Measurements from ENCODE around the gene YIPF2.
"Not testable (repeated sequence)": the region's sequence is repeated elsewhere in the genome, so short reads cannot be mapped to it uniquely, and the experiment has no call there.

Gene YIPF2

DNA sequence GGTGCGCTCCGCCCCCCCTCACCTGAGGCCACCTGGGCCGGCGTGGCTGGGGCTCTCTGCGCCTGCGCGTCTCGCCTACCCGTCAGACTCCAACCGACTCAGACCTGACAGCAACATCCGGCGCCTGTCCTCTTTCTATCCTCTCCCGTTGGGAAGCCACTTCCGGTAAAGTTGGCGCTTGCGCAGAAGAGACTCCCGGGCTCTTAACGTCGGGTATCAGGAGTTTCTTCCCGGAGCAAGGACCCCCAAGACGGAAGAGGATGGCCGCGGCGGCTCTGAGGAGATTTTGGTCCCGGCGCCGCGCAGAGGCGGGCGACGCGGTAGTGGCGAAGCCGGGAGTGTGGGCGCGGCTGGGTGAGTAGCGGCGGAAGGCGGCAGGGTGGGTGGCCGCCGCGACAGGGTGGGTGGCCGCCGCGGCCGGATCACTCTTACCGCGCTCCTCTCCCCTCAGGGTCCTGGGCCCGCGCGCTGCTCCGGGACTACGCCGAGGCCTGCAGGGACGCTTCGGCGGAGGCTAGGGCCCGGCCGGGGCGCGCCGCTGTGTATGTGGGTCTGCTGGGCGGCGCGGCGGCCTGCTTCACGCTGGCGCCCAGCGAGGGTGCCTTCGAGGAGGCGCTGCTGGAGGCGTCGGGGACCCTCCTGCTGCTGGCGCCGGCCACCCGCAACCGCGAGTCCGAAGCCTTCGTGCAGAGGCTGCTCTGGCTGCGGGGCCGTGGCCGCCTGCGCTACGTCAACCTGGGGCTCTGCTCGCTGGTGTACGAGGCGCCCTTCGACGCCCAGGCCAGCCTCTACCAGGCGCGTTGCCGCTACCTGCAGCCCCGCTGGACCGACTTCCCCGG is at the start of gene YIPF2, which contains the start of gene TIMM29:
Gene YIPF2 (minus strand): TSS at position 77 of the 839 bp plus-strand sequence. CDS start 229 bp downstream, outside the sequence.
Gene TIMM29 (plus strand): TSS at position 249 of the 839 bp plus-strand sequence. CDS start 12 bp downstream, at position 261.
- peak; percentile 99 to 100 for DNase-seq

DNA sequence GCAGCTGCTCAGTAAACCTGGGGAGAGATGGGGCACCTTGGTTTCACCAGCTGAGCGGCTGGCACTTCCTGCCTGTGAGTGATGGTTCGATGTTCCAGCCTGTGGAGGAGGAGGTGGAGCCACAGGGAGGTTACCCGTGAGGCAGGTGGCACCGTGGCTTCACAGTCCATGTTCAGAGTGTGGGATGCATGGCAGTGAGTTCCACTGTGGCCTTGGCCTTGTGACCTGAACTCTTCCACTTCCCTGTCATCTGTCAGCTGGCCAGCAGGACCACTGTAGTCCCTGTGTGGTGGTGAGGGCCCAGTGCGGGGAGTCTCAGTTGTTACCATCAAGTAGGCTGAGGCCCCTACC is 49.3 kb upstream of the YIPF2 start:
- DNase-seq, result no peak

DNA sequence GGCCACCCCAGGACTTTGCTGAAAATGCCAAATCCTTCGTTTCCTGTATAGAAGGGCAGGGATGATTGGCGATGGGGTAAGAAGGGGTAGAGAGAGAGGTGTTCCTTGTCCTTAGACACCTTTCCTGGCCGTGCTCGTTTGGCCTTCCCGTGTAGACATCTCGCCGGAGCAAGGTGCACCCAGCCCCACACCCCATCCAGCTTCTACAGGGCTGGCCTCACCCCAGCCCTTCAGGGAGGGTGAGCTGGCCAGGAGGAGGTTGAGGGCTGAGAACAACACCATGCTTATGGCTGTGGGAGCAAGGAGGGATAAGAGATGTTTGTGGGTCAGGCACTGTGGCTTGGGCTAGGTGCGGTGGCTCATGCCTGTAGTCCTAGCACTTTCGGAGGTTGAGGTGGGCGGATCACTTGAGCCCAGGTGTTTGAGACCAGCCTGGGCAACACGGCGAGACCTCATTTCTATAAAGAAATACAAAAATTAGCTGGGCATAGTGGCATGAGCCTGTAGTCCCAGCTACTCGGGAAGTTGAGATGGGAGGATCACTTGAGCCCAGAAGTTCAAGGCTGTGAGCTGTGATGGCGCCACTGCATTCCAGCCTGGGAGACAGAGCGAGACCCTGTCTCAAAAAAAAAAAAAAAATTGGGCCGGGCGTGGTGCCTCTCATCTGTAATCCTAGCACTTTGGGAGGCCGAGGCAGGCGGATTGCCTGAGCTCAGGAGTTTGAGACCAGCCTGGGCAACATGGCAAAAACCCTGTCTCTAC is 47.9 kb upstream of the YIPF2 start:
- no peak for DNase-seq

DNA sequence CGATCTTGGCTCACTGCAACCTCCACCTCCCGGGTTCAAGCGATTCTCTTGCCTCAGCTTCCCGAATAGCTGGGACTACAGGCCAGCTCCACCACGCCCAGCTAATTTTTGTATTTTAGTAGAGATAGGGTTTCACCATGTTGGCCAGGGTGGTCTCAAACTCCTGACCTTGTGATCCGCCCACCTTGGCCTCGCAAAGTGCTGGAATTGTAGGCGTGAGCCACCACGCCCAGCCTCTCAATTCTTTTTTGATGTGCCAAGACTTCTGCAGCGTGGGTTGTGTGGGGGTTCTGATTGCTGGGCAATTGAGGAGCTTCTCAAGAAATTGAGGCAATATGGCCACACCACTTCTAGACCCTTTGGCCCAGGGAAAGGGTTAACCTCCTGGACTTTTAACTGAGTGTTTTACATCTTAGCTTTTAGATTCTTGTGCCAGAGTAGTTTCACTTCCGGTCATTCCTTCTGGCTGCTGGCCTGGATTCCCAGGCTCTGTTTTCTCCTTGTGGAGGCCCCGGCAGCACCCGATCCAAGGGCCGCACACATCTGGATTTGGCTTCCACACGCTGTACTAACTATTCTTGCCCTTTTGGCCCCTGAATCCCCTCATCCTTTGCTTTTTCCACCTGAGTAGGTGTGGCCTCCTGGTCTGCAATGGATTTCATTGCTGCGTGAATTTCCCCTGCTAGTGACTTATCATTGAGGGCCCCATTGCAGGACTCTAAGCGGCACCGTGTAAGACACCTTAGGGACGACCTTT is 47.1 kb upstream of the YIPF2 start:
- DNase-seq, result no peak

DNA sequence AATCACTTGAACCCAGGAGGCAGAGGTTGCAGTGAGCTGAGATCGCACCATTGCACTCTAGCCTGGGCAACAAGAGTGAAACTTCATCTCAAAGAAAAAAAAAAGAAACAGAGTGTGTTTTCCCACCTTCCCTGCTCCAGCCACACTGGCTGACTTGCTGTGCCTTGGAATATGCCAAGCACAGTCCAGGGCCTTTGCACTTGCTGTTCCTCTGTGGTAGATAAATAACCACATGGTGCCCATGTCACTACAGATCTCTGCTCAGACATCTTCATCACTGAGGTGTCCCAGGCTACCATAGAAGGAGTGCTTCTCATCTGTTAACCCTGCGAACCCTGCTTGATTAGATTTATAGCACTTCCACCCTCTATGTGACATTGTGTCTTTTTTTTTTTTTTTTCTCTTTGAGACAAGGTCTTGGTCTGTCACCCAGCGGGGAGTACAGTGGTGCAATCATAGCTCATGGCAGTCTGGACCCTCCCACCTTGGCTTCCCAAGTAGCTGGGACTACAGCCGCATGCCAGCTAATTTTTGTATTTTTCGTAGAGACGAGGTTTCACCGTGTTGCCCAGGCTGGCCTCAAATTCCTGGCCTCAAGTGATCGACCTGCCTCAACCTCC is 42.8 kb upstream of the YIPF2 start:
- DNase-seq, result no peak

DNA sequence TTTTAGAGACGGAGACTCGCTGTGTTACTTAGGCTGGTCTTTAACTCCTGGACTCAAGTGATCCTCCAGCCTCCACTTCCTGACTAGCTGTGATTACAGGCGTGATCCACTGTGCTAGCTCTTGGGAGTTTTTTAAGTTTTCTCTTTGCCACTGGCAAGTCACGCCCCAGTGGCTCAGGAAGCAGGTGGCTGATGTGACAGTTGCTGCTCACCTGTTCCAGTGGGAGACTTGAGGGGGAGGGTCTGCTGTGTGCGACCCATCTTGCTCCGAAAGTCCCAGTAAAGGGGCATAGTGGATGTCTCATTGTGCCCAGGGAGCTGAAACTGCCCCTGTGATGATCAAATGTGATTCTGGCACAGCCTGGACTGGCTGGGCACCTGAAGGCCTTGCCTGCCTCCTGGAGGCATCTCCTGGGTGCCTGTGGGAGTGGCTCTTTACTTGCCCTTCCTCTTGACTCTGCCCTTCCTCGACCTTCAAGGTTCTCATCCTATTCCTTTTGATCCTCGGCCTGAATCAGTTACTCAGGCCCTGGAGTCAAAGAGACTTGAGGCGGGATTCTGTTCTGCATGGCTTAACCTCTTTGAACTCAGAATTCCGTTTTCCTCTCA is 40.2 kb upstream of the YIPF2 start:
- DNase-seq, result no peak

DNA sequence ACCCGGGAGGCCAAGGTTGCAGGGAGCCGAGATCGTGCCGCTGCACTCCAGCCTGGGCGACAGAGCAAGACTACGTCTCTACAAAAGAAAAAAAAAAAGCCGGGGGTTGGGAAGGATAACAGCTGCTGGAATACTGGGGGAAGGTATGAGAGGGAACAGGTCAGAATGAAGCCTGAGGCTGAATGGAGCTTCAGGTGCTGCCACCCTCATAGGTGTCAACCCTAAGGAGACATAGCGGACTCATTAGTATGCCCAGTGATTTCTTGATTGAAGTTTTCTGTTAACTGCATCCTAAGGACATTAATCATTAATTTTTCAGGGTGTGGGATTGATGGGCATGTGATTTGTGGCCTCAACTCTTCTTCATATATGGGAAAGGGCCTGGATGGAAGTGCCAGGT is 38.4 kb upstream of the YIPF2 start:
- no peak for DNase-seq

DNA sequence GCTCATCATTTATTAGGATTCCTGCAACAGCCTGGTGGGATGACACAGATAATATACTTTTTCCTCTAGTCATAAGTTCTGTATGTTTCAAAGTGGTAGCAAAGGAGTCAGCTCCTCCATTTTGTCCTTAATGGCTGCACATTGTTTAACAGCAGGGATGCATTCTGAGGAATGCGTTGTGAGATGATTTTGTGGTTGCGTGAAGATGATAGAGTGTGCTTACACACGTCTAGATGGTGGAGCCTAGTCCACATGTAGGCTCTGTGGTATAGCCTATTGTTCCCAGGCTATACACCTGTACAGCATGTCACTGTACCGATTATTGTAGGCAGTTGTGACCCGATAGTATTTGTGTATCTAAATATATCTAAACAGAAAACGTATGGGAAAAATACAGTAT is 37.0 kb upstream of the YIPF2 start:
- DNase-seq, result no peak

DNA sequence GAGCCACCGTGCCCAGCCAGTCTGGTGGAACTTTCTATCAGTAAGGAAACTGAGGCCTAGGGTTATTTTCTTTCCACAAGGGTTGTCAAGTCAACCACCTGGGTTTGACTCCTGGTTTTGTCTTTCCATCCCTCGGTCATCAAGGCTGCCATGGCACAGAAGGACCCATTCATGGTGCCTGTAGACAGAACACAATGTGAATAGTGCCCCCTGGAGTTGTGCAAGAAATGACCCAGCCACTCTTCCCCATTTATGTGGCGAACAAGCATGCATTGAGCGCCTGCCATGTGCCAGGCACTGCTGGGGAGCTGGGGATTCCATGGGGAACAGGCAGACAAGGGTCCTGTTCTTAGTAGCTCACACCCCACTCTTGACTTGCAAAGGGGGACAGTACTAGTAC is 36.5 kb upstream of the YIPF2 start:
- no peak for DNase-seq

DNA sequence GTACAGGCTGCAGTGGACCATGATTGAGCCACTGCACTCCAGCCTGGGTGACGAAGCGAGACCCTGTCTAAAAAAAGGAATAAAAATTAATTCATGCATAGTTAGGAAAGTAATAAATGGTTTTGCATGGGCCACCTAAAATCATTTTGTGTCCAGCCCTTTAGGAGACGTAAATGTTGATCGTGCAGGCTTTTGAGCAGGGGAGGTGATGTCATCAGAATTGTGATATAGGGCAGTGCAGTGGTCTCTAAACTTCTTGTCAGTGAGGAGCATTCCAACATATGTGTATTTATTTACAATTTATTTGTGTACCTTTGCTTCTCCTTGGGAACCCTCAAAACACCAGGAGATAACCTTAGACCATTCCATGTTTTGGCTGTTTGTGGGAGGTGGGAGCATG is 35.4 kb upstream of the YIPF2 start:
- DNase-seq, result no peak

DNA sequence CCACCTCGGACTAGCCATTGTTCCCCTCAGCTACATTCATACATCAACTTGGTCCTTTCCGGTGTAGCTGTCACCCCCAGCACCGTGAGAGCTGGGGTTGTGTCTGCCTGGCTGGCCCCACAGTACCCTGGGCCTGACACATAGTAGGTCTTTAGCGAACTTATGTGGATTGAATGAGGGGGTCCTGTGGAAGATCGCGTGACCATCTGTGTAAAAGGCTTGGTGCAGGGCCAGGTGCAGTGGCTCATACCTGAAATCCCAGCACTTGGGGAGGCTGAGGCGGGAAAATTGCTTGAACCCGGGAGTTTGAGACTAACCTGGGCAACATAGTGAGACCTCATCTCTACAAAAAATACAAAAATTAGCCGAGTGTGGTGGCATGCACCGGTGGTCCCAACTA is 34.4 kb upstream of the YIPF2 start:
- DNase-seq, result no peak

DNA sequence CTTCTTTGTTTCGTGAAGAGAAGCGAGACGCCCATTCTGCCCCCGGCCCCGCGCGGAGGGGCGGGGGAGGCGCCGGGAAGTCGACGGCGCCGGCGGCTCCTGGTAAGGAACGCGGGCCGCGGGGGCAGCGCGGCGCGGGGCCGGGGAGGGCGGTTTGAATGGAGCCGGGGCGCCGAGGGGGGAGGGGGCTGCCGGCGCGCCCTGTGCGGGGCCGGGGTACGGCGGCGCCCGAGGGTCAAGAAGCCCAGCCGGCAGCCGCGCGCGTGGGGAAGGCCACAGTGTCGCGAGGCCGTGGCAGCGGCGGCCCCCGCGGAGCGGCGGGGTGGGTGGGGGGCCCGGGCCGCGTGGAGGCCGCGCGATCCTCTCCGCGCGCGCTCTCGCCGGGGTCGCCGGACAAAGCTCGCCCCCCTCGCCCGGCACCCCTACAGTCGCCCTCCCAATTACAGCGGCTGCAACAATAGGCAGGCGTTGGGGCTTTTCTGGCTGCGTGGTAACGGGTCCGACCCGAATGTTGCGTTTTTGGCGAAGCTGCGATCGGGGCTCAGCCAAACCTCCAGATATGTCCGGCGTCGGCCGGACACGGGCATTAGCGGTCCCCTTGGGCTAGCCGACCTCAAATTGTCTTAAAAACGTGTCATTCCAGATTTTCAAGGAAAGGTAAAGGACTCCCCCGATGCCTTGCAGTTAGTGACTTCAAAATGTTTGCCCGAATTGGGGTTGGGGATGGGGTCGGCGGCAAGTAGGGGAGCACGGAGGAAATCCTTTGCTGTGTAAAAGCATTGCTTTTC is 32.8 kb upstream of the YIPF2 start:
- DNase-seq, result peak in 1 of 2 experiments; percentile 72

DNA sequence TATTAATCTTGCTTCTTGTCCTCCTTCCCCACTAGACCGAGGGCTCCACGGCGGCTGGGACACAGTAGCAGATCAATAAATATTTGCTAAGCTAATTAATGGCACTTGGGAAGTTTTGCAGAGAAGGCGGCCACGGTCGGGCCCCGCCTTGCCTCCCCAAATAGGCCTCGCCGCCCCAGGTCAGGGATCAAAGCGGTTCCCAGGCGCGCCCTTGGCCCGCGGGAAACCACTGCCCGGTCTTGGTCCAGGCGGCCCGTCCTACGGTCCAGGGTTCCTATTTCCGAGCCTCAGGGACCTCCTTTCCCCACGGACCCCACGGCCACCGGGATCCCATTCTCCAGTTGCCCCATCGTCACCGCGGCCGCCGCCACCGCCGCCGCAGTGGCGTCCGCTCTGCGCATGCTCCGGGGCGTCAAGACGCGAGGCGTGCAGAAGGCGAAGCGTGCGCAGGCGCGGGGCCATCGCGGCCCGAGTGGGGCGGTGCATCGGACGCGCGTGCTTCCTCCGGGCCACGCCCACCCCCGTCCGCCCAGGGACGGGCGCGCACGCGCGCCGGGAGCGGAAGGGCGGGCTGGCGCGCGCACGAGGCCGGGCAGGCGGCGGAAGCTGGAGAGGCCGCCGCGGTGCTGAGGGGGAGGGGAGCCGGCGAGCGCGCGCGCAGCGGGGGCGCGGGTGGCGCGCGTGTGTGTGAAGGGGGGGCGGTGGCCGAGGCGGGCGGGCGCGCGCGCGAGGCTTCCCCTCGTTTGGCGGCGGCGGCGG is 32.1 kb upstream of the YIPF2 start, which contains the start of gene SMARCA4:
Gene SMARCA4 (plus strand): TSS at position 717 of the 759 bp plus-strand sequence. CDS start 23,122 bp downstream, outside the sequence.
- peak; percentile 90 to 98 for DNase-seq

DNA sequence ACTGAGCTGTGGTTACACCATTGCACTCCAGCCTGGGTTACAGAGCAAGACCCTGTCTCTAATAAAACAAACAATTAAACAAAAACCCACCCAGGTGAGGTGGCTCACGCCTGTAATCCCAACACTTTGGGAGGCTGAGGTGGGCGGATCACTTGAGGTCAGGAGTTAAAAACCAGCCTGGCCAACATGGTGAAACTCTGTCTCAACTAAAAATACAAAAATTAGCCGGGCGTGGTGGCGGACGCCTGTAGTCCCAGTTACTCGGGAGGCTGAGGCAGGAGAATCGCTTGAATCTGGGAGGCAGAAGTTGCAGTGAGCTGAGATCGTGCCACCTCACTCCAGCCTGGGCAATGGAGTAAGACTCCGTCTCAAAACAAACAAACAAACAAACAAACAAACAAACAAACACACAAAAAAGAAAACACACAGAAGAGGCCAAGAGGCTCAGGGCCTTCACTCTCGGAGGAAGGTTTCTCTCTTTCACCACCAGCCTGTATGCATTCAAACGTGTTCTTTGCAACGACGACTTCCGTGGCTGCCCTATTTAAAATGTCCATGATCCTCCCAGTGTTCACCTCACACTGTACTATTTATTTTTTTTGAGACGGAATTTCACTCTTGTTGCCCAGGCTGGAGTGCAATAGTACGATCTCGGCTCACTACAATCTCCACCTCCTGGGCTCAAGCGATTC is 31.0 kb upstream of the YIPF2 start:
- not testable (repeated sequence) for DNase-seq

DNA sequence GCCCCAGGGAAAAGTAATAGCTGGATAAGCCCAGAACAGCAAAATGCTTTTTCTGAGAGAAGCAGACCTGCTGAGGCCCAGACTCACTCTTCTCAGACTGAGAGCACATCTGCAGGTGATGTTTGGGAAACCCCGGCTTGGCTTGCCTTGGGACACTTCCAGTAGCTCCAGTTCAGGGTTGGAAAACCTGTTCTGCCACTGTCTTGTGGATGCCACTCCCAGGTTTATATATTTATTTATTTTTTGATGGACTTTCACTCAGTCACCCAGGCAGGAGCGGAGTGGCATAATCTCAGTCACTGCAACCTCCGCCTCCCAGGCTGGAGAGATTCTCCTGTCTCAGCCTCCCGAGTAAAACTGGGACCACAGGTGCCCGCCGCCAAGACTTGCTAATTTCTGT is 24.4 kb upstream of the YIPF2 start:
- no peak for DNase-seq

DNA sequence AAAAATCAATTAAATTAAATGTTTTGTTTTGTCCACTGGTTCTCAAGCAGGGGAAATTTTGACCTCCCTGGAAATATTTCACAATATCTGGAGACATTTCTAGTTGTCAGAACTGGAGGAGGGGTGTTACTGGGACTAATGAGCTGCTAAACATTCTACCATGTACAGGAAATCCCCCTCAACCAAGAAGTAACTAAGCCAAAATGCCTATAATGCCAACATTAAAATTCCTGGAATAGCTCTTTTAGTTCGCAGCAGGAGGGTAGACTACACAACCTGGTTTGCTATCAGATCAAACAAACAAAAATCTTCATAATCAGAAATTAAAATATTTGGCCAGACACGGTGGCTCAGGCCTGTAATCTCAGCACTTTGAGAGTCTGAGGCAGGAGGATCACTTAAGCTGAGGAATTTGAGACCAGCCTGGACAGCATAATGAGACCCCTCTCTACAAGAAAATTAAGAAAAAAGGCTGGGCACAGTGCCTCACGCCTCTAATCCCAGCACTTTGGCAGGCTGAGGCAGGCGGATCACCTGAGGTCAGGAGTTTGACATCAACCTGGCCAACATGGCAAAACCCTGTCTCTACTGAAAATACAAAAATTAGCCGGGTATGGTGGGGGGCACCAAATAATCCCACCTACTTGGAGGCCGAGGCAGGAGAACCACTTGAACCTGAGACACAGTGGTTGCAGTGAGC is 18.7 kb upstream of the YIPF2 start:
- DNase-seq, result no peak

DNA sequence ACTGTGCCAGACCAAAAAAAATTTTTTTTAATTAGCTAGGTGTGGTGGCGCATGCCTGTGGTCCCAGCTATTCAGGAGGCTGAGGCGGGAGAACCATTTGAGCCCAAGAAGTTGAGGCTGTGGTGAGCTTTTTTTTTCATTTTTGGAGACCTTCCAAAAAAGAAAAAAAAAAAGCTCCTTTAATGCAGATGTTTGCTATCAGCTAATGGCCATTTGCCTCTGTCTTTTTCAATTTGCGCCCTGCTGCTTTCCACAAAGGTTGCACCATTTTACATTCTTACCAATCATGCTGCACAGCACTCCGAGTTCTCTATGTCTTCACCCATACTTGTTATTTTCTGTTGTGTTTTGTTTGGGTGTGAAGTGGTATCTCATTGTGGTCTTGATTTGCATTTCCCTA is 16.8 kb upstream of the YIPF2 start:
- no peak for DNase-seq

DNA sequence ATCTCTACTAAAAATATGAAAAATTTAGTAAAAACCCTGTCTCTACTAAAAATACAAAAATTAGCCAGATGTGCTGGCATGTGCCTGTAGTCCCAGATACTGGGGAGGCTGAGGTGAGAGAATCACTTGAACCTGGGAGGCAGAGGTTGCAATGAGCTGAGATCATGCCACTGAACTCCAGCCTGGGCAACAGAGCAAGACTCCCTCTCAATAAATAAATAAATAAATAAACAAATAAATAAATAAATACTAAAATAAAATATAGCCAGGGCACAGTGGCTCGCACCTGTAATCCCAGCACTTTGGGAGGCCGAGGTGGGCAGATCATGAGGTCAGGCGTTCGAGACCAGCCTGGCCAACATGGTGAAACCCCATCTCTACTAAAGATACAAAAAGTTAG is 15.0 kb upstream of the YIPF2 start:
- not testable (repeated sequence) for DNase-seq

DNA sequence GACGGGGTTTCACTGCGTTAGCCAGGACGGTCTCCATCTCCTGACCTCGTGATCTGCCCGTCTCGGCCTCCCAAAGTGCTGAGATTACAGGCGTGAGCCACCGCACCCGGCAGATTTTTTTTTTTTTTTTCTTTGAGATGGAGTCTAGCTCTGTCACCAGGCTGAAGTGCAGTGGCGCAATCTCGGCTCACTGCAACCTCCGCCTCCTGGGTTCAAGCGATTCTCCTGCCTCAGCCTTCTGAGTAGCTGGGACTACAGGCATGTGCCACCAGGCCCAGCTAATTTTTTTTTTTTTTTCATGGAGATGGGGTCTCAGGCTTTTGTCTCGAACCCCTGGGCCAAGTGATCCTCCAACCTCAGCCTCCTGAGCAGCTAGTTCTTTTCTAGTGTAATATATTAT is 13.2 kb upstream of the YIPF2 start:
- not testable (repeated sequence) for DNase-seq
